Measurements from ENCODE around the gene RNF123.

DNA sequence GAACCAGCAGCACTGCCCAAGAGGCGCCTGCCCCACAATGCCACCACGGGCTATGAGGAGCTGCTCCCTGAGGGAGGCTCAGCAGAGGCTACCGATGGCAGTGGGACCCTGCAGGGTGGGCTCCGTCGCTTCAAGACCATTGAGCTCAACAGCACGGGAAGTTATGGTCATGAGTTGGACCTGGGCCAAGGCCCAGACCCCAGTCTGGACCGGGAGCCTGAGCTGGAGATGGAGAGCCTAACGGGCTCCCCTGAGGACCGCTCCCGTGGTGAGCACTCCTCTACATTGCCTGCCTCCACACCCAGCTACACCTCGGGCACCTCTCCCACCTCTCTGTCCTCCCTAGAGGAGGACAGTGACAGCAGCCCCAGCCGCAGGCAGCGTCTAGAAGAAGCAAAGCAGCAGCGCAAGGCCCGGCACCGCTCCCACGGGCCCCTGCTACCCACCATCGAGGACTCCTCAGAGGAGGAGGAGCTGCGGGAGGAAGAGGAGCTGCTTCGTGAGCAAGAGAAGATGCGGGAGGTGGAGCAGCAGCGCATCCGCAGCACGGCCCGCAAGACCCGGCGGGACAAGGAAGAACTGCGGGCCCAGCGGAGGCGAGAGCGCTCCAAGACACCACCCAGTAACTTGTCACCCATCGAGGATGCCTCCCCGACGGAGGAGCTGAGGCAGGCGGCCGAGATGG is 37.0 kb upstream of the RNF123 start:
- TF ChIP-seq, protein P1, sequence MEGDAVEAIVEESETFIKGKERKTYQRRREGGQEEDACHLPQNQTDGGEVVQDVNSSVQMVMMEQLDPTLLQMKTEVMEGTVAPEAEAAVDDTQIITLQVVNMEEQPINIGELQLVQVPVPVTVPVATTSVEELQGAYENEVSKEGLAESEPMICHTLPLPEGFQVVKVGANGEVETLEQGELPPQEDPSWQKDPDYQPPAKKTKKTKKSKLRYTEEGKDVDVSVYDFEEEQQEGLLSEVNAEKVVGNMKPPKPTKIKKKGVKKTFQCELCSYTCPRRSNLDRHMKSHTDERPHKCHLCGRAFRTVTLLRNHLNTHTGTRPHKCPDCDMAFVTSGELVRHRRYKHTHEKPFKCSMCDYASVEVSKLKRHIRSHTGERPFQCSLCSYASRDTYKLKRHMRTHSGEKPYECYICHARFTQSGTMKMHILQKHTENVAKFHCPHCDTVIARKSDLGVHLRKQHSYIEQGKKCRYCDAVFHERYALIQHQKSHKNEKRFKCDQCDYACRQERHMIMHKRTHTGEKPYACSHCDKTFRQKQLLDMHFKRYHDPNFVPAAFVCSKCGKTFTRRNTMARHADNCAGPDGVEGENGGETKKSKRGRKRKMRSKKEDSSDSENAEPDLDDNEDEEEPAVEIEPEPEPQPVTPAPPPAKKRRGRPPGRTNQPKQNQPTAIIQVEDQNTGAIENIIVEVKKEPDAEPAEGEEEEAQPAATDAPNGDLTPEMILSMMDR (IDR thresholded peaks at IDR 0.05) = no peak
- no peak for TF ChIP-seq ZFX (IDR thresholded peaks at IDR 0.05; ENCODE audit: borderline replicate concordance)

Measured in 22Rv1 (cell line).